Measurements from ENCODE around the gene SEMA3E.

DNA sequence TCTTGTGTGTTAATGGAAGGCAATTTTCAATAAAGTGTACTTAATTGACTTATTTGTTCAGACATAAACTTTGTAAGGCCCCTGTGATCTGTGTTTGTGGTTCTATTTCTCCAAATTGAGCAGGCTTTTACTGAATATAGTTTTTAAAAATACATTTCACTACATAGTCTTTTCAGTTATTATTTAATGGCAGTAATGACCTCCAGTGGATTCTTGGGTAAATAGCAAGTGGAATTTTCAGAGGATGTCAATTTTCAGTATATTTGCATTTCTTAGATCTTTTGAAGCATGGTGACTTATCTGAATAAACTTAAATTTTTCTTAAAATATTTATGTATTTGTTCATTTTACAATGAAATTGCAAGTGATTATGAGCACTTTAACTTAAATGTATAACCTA, 283.2 kb downstream of the SEMA3E start:
- TF ChIP-seq, protein P1, sequence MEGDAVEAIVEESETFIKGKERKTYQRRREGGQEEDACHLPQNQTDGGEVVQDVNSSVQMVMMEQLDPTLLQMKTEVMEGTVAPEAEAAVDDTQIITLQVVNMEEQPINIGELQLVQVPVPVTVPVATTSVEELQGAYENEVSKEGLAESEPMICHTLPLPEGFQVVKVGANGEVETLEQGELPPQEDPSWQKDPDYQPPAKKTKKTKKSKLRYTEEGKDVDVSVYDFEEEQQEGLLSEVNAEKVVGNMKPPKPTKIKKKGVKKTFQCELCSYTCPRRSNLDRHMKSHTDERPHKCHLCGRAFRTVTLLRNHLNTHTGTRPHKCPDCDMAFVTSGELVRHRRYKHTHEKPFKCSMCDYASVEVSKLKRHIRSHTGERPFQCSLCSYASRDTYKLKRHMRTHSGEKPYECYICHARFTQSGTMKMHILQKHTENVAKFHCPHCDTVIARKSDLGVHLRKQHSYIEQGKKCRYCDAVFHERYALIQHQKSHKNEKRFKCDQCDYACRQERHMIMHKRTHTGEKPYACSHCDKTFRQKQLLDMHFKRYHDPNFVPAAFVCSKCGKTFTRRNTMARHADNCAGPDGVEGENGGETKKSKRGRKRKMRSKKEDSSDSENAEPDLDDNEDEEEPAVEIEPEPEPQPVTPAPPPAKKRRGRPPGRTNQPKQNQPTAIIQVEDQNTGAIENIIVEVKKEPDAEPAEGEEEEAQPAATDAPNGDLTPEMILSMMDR (IDR thresholded peaks at IDR 0.05; ENCODE audit: insufficient read depth, low read depth, low read length) = peak; percentile 30
- TF ChIP-seq EZH2 (IDR thresholded peaks at IDR 0.05; ENCODE audit: insufficient read depth, low read length) = no peak

Measured in astrocyte (in vitro differentiated cells and primary cell).